Measurements from ENCODE around the gene GNA12.
A peak's percentile ranks its signal among the peaks of the same experiment; 100 is the strongest.
"Not testable (repeated sequence)": the region's sequence is repeated elsewhere in the genome, so short reads cannot be mapped to it uniquely, and the experiment has no call there.

GNA12 gene

GRCh38 chr7:2775376-2775775, 68.7 kb downstream of the GNA12 start:
- no peak for DNase-seq

- no peak for DNase-seq
Observed at GRCh38 chr7:2774935-2775334, 69.2 kb downstream of the GNA12 start.

GRCh38 chr7:2774280-2774679, 69.8 kb downstream of the GNA12 start:
- DNase-seq = no peak

- DNase-seq = no peak
Observed at GRCh38 chr7:2773608-2774007, 70.5 kb downstream of the GNA12 start.

- no peak for DNase-seq
Observed at GRCh38 chr7:2771274-2771731, 72.8 kb downstream of the GNA12 start.

- no peak for DNase-seq
Observed at GRCh38 chr7:2764621-2765020, 79.5 kb downstream of the GNA12 start.

- DNase-seq = no peak
Observed at GRCh38 chr7:2763597-2763996, 80.5 kb downstream of the GNA12 start.

- no peak for DNase-seq
Observed at GRCh38 chr7:2761801-2762497, 82.2 kb downstream of the GNA12 start.

GRCh38 chr7:2761131-2761624, 82.9 kb downstream of the GNA12 start:
- no peak for DNase-seq

GRCh38 chr7:2760098-2760889, 83.8 kb downstream of the GNA12 start:
- no peak for DNase-seq

GRCh38 chr7:2759736-2760097, 84.4 kb downstream of the GNA12 start:
- DNase-seq = no peak

- no peak for DNase-seq
Observed at GRCh38 chr7:2758673-2759616, 85.2 kb downstream of the GNA12 start.

- DNase-seq = peak in 2 of 4 experiments; percentile 41 to 44
Observed at GRCh38 chr7:2757904-2758672, 86.0 kb downstream of the GNA12 start.

GRCh38 chr7:2757361-2757903, 86.7 kb downstream of the GNA12 start:
- no peak for DNase-seq

- no peak for DNase-seq
Observed at GRCh38 chr7:2755531-2755930, 88.6 kb downstream of the GNA12 start.

GRCh38 chr7:2754912-2755311, 89.2 kb downstream of the GNA12 start:
- DNase-seq = no peak

- no peak for DNase-seq
Observed at GRCh38 chr7:2754086-2754485, 90.0 kb downstream of the GNA12 start.

- DNase-seq = no peak
Observed at GRCh38 chr7:2753148-2753547, 91.0 kb downstream of the GNA12 start.

GRCh38 chr7:2751086-2751485, 93.0 kb downstream of the GNA12 start:
- DNase-seq = no peak

GRCh38 chr7:2750004-2750407, 94.1 kb downstream of the GNA12 start:
- DNase-seq = no peak

GRCh38 chr7:2748684-2749083, 95.4 kb downstream of the GNA12 start:
- not testable (repeated sequence) for DNase-seq

Measured in activated CD4-positive, CD25-positive, alpha-beta regulatory T cell (primary cell).